Measurements from ENCODE around the gene GUCY1B1. TPM values are rescaled to one million over a fixed set of nuclear protein-coding genes. Genes with fewer than 3 reads are reported as not detected.

Gene GUCY1B1
- total RNA-seq, 1 donor from 2014 or later = 31.3 TPM

DNA sequence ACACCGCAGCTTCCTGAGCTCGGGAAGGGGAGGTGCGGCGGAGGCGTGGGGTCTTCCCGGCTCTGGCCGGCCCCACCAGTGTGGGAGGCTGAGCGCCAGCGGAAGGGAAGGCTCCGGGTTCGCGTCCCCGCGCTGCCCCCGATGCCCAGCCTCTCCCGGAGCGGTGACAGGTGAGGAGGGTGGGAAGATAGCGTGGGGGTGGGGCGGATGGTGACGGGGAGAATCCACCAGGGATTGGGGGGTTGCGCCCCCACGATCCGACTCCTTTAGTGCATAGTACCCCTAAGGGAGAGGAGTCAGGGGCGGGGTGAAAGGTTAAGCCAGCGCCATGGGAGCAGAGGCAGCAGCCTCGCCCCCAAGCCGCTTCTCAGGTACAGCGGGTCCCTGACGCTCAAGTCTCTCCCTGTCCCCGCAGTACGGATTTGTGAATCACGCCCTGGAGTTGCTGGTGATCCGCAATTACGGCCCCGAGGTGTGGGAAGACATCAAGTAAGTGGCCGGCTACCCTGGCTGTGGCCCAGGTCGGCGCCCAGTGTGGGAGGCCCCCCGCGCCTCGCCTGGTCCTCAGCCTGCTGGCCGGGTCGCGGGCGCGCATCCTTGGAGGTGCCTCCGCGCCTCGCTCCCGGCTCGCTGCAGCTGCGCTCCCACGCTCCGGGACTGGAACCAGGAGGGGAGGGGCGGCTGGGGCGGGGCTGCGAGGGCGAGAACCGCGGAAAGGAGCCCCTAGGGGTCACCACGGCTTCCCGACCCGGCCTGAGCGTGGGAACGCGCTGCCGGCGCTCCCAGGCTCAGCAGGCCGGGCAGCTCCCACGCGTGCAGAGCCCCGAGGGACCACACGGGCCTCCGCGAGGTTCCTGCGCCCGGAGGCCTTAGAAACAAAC lies 791 bp downstream of the GUCY1B1 start:
- DNase-seq = peak; percentile 88
- intact Hi-C loops (cut with micrococcal nuclease) = no loop called here
- peak; percentile 85 for ATAC-seq

GRCh38 chr4:155761047-155761446 lies 2.2 kb downstream of the GUCY1B1 start:
- ATAC-seq = no peak
- intact Hi-C loops (cut with micrococcal nuclease) = no loop called here

GRCh38 chr4:155761916-155762315 lies 3.1 kb downstream of the GUCY1B1 start:
- intact Hi-C loops (cut with micrococcal nuclease) = no loop called here
- ATAC-seq (no peak), DNase-seq (no peak)

More at GRCh38 chr4:155761047-155761446, 2.2 kb downstream of the GUCY1B1 start:
- no peak for DNase-seq

DNA sequence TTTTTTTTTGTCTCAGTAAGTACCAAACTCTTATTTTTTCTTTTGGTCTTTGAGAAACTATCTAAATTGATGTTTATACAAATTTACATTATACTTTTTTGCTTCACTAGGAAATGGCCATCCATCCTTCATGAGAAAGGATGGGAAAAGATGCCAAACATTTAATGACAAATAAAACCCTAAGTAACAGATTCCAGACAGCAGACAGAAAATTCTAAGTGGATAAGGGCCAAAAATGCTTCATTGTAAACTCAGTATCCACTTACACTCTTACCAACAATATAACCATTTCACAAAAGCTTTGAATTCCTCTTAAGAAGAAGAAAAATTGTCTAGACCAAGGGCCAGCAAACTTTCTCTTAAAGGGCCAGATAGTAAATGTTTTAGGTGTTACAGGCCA lies 3.5 kb downstream of the GUCY1B1 start:
- ATAC-seq (no peak), DNase-seq (no peak)
- intact Hi-C loops (cut with micrococcal nuclease) = no loop called here

- intact Hi-C loops (cut with micrococcal nuclease) = no loop called here
- no peak for ATAC-seq
Observed at GRCh38 chr4:155763551-155763950, 4.7 kb downstream of the GUCY1B1 start.

GRCh38 chr4:155765149-155765548 lies 6.3 kb downstream of the GUCY1B1 start:
- no peak for DNase-seq
- ATAC-seq = no peak
- intact Hi-C loops (cut with micrococcal nuclease) = no loop called here

More at GRCh38 chr4:155763551-155763950, 4.7 kb downstream of the GUCY1B1 start:
- DNase-seq = no peak

DNA sequence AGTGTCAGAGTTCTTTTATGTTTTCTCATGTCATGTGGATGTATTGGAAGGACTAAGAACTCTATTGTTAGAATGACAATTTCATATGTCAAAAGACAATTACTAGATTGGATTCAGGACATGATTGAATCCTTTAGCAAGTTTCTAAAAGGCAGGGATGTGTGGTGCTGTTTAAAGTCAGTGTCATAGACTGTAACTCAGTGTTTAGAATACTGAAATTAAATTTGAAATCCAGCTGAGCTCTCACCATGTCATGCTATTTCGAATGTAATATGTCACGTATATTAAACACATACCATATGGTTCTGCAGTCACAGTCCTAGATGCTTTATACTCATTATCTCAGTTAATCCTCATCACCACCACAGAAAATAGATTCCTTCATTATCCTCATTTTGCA lies 7.8 kb downstream of the GUCY1B1 start:
- no peak for ATAC-seq
- no peak for DNase-seq
- intact Hi-C loops (cut with micrococcal nuclease) = no loop called here

- intact Hi-C loops (cut with micrococcal nuclease) = no loop called here
- no peak for DNase-seq
- no peak for ATAC-seq
Observed at GRCh38 chr4:155768370-155768769, 9.5 kb downstream of the GUCY1B1 start.

- no peak for ATAC-seq
- intact Hi-C loops (cut with micrococcal nuclease) = no loop called here
Observed at GRCh38 chr4:155769090-155769489, 10.3 kb downstream of the GUCY1B1 start.

GRCh38 chr4:155772459-155773195 lies 13.8 kb downstream of the GUCY1B1 start:
- intact Hi-C loops (cut with micrococcal nuclease) = no loop called here
- DNase-seq = no peak
- no peak for ATAC-seq

More at GRCh38 chr4:155769090-155769489, 10.3 kb downstream of the GUCY1B1 start:
- DNase-seq = no peak

DNA sequence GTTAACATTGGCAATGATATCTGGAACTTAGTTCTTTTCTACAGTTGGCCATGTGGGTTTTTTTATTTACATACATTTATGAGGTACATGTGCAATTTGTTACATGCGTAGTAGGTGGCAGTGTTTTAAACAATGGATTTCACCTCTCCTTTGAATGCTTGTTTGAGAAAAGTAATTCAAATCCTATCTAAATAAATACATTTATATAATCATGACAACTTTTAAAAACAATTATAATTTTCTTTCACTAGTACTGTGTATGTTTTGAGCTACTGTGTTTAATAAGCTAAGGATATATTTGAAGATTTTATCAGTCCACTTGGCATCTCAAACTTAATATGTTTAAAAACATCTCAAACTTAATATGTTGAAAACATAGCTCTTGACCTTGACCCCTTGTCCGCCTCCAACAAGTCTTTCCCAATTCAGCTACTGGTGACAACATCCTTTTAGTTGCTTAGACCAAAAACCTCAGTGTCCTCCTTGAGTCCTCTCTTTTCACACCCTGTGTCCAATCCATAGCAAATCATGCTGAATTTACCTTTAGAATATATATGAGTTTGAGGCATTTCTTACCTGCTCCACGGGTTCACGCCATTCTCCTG lies 14.5 kb downstream of the GUCY1B1 start:
- intact Hi-C loops (cut with micrococcal nuclease) = no loop called here

GRCh38 chr4:155774033-155774432 lies 15.2 kb downstream of the GUCY1B1 start:
- DNase-seq = peak; percentile 39
- ATAC-seq = peak; percentile 98
- intact Hi-C loops (cut with micrococcal nuclease) = no loop called here

More for the DNA sequence above, 14.5 kb downstream of the GUCY1B1 start:
- ATAC-seq (no peak), DNase-seq (no peak)

DNA sequence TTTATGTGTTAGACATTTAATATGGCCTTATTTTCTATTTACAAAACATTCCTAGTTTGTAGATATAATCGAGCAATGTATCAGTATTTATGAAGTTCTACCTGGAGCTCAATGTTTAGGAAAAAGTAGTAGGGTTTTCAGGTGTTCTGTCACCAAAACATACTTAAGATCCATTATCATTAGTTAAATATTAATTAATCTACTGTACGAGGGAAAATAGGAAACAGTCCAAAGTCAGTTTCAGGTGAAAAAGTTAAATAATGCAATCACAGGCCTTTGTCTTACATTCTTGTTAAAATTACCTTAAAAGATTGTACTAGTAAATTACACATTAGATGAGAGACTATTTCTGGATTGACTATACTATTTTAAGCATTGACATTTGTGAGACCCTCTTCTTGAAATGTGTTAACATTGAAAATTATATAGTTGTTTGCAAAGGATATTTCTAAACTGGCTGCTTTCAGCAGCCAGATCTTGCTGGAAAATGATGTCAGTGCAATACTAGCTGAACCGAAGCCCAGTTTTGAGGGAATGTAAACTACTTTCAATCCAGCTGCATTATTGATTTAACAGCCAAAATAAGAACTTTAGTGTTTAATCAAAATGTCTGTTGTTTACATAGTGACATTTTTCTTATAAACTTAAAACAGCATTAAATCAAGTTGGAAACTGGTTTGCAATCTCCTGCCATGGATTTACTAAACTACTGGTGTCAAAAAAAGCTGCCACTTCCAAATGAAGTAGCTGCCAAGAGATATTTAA lies 19.3 kb downstream of the GUCY1B1 start:
- intact Hi-C loops (cut with micrococcal nuclease) = no loop called here

GRCh38 chr4:155780775-155781174 lies 22.0 kb downstream of the GUCY1B1 start:
- intact Hi-C loops (cut with micrococcal nuclease) = loop anchor here (10.0 kb wide), 1 partner anchor 376 kb away; no protein-coding TSS in a partner anchor
- DNase-seq = no peak
- ATAC-seq = peak; percentile 34

More for the DNA sequence above, 19.3 kb downstream of the GUCY1B1 start:
- DNase-seq (no peak), ATAC-seq (peak; percentile 22)

GRCh38 chr4:155781249-155781831 lies 22.5 kb downstream of the GUCY1B1 start:
- ATAC-seq (no peak), DNase-seq (no peak)
- intact Hi-C loops (cut with micrococcal nuclease) = loop anchor here (10.0 kb wide), 1 partner anchor 377 kb away; no protein-coding TSS in a partner anchor

DNA sequence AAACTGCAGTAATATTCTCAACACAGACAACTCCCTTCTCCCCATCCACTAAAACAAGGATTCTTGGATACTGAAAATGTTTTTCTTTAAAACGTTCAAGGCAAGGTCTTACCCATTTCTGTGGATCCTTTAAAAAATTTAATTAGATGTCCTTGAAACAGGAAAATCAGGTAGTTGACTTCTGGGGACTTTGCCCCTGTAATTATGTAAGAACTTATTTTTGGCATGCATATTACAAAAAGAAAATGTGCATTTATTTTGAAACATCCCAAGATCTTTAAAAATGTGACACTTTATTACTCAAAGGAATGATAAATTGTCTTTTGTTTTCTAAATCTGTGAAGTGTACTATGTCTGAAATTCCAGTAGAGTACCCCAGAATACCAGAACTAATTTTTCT lies 25.8 kb downstream of the GUCY1B1 start:
- ATAC-seq = no peak
- intact Hi-C loops (cut with micrococcal nuclease) = loop anchor here (10.0 kb wide), 1 partner anchor 380 kb away; no protein-coding TSS in a partner anchor
- DNase-seq = no peak

- ATAC-seq = peak; percentile 75
- intact Hi-C loops (cut with micrococcal nuclease) = loop anchor here (10.0 kb wide), 1 partner anchor 381 kb away; no protein-coding TSS in a partner anchor
- DNase-seq = no peak
Observed at GRCh38 chr4:155785828-155786227, 27.0 kb downstream of the GUCY1B1 start.

GRCh38 chr4:155787113-155787710 lies 28.4 kb downstream of the GUCY1B1 start:
- ATAC-seq (peak; percentile 90), DNase-seq (no peak)
- intact Hi-C loops (cut with micrococcal nuclease) = loop anchor here (1.0 to 10.0 kb wide), 2 partner anchors 345 to 382 kb away; no protein-coding TSS in a partner anchor
